Activated T-cell treated with anti-CD3 and anti-CD28 coated beads for 1 hour (primary cell): ENCODE data around the gene CHST12.

Experiments
- DNase-seq: peaks from one replicate; pipeline ENCODE4 v3.0.0-alpha.2; 2020; ENCODE audit warnings: low read depth

The CHST12 gene

DNA sequence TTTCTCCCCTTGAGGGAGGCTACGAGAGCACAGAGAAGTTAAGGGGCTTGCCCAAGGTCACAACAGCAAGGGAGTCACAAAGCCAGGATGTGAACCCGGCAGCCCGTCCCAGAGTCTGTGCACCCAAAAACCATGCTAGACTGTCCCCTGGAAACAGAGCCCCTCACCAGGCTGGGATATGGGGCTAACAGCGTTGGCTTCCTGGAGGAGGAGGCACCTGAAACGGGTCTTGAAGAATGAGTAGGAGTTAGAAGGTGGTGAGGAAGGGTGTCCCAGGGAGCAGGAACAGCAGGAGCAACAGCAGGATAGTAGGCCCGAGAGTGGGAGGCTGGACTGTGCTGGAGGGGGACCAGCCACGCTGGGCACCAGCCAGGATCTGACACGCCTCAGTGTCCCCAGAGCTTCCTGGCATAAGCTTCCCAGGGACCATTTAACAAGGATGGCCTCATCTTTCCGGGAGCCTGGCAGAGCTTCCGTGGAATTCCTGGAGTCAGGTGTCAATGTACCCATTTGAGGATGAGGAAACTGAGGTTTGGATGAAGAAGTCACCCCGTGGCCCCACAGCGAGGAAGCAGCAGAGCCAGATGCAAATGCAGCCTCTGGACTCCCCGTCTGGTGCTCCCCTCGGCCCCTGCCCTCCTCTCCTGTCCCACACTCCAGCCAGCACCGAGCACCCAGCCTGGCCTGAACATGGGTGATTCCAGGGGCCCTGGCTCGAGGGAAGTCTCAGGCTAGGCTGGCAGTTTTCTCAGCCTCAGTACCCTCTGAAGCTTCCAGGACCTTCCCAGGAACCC, 76.1 kb downstream of the CHST12 start:
- no peak for DNase-seq

DNA sequence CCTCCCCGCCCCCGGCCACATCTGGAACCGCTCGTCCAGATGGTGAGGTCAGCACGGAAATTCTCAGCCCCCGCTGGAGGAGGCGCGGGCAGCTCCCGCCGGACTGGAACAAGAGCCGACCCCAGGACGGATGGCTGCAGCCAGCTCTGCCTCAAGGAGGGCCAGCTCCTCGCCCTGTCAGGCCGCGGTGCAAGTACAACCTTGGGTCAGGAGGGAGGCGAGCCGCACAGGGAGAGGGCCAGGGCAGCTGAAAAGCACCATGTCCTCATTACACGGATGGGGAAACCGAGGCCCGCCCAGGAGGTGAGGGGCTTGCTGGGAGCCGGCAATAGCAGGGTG, 76.6 kb downstream of the CHST12 start:
- DNase-seq, result no peak

- DNase-seq, result no peak
These were observed 77.8 kb downstream of the CHST12 start for GRCh38 chr7:2481195-2481594.

GRCh38 chr7:2482725-2483451, 79.5 kb downstream of the CHST12 start:
- DNase-seq, result no peak

DNA sequence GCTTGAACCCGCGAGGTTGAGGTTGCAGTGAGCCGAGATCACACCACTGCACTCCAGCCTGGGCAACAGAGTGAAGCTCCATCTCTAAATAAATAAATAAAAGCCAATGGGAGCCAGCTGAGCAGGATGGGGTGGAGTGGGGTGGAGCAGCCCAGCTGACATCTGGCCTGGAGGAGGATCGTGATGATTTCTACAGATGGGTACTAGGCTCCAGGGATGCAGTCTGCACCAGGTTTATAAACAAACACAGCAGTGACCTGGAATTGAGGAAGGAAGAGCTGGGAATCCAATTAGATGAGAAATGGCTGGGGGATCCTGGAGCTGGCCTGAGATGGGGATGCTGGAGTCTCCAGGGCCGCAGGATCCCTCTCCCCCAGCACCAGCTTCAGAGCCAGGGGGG, 80.1 kb downstream of the CHST12 start:
- no peak for DNase-seq

- no peak for DNase-seq
These were observed 81.5 kb downstream of the CHST12 start for GRCh38 chr7:2484868-2485267.

DNA sequence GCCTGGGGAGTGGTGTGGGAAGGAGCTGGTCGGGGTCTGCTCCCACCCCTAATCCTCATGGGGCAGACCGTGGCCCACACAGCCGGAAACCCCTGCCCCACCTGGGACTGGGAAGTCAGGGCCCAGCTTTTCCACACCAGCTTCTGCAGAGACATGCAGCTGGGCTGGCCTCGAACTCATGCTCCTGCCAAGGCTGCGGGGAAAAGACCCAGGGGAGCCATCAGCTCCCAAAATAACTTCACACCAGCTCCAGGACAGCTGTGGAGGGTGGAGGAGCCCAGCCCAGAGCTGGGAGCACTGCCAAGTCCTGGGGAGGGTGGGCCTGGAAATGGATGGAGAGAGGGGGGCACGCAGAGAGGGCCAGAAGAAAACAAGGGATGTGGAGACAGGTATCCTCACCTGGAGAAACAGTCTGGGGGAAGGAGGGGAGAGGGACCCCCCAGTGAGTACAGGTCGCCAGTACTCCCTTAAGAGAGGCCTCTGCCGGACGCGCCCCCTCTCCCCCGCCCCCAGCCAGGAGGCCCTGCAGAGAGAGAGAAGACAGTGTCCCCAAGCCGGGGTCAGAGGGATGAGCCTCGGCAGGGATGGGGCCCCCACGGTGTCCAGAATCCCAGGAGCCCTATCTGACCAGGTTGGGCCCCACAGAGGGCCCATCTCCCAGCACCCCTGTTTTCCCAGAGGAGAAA, 84.3 kb downstream of the CHST12 start:
- DNase-seq, result no peak

DNA sequence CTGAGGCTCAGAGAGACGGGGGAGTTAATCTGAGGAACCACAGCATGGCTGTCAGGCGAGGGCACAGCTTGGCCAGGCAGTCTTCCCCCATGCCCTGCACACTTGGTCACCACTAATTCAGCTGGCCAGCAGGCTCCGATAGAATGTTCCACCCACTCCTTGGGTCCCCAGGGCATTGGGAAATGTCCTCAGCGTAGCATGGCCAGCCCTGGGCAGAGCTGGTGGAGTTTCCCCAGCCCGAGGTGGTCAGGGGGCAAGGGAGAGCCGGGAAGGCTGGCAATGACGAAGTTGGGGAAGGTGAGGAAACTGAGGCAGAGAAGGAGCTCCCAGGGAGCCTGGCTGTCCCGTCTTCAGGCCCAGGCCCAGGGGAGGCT, 84.8 kb downstream of the CHST12 start:
- DNase-seq, result no peak

DNA sequence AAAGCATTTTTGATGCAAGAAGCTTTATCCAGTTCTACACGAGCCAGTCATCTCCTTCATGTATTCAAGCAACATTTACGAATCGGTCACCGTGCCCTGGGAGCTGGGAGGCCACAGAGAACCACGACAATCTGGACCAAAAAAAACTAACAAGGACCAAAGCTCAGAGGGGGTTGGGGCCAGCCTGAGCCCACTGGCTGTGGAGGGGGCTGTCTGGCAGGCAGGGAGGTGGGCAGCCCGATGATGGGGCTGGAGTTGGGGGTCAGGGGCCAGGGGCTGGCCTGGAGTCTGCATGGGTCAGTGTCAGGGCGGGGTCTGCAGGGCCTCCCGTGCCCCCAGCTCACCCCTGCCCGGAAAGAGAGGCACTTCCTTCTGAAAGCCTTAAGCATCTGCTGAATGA, 85.3 kb downstream of the CHST12 start:
- DNase-seq, result no peak

- DNase-seq, result no peak
These were observed 86.8 kb downstream of the CHST12 start for GRCh38 chr7:2490181-2490651.

DNA sequence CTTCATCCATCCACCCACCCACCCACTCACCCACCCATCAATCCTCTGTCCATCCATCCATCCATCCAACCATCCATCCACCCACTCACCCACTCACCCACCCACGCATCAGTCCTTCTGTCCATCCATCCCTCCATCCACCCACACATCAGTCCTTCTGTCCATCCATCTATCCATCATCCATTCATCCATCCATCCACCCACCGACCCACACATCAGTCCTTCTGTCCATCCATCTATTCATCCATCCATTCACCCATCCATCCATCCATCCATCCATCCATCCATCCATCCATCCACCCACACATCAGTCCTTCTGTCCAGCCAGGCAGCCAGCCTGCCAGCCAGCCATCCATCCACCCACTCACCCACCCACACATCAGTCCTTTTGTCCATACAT, 88.6 kb downstream of the CHST12 start:
- DNase-seq, result no peak

DNA sequence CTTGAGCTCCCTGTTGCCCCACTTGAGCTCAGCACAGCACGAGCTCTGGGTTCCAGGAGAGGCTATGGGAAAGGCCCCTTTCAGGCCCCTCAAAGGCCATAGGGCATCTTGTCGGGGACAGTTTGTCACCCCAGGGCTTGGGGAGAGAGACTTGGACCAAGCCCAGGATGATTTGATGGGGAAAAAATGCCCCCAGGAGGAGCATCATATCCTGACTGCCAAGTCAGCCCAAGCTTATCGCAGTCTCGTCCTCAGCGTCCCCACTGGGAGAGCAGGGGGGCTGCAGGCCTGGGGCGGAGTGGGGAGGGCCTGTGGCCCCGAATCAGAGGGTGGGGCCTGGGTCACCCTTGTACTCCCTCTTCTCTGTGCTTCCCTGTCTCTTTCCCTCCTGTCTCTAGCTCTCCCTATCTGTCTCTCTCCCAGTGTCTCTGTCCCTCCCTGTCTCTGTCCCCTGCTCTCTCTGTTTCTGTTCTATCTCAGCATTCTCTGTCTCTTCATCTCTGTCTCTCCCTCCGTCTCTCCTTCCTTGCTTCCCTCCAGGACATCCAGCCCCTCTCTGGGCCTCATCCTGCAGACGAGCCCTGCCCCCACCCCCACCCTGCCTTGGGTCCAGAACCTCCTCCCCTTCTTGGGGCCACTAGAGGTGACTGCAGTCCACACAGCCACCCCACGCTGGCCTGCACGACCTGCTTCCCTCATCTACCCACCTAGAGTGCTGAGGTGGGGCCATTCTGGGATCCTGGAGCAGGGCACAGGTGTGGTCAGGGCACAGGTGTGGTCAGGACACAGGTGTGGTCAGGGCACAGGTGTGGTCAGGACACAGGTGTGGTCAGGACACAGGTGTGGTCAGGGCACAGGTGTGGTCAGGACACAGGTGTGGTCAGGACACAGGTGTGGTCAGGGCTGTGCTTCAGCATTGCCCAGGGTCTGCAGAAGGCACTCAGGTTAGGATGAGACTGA, 90.1 kb downstream of the CHST12 start:
- DNase-seq, result no peak

DNA sequence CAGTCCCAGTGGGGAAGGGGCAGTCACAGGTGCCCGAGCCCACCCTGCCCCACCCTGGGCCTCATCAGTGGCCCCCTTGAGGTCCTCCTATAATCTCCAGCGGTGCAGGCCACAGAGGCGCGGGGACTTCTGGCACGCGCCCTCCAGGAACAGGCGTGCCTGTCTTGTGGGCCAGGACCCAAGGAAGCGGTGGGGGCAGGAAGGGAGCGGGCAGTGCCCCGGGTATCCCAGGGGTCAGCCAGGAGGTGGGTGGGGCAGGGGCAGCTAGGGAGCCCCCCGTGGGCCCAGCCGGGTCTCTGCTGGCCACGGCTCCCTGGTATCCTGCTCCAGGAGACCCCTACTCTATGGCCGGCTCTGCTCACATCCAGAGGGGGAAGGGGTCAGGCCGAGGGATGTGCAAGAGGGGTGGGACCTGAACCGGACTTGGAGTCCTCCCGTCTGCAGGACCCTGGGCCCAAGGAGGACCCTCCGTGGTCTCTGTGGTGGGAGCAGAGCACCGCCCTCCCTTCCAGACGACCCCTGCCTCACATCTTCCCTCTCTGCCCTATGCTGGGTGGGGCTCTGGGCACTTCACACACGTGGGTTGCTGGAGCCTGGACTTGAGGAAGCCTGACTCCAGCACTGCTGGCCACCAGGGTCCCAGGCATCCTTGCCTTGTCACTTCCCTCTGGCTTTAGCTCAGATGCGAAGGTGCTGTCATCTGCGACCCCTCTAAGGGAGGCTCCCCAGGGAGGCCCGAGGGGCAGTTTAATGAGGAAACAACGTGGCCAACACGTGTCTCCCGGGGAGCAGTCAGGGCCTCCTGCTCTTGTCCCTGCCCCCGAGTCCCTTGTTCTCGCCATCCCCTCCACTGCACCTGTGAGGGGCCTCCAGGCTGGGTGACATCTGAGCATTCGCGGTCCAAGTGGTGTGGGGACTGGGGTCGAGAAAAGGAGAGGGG, 91.0 kb downstream of the CHST12 start:
- no peak for DNase-seq

GRCh38 chr7:2495418-2496299, 92.2 kb downstream of the CHST12 start:
- no peak for DNase-seq

DNA sequence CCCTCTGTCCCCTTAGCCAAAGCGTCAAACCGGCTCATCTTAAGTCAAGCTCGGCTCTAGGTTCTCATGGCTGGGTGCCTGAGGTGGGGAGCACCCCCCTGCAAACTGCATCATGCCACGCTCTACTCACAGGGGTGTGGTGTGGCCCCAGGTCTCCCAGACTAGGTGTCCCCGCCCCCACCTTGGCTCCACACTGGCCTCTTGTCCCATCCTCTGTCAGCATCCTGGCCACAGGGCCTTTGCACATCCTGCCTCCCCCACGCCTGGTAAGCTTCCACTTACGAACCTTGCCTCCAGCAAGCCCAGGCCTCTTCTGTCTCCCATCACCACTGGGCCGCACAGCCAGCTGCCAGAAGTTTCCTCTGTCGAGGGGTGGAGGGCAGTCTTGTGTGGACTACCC, 93.0 kb downstream of the CHST12 start:
- no peak for DNase-seq

DNA sequence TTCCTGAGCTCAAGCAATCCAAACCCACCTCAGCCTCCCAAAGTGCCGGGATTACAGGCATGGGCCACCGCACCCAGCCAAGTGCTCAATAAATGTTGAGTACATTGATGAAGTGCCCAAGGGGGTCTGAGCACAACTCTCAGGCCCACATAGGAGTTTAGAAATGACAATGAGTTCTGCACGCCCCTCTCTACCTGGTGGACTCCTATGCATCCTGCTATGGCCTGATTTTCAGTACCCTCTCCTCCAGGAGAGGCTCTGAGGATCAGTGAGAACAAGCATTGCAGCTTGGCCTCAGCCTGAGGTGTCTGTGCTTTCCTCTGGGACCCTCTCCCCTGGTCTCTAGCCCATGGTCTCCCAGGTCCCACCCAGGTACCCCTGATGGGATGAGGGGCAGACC, 93.7 kb downstream of the CHST12 start:
- DNase-seq, result no peak

DNA sequence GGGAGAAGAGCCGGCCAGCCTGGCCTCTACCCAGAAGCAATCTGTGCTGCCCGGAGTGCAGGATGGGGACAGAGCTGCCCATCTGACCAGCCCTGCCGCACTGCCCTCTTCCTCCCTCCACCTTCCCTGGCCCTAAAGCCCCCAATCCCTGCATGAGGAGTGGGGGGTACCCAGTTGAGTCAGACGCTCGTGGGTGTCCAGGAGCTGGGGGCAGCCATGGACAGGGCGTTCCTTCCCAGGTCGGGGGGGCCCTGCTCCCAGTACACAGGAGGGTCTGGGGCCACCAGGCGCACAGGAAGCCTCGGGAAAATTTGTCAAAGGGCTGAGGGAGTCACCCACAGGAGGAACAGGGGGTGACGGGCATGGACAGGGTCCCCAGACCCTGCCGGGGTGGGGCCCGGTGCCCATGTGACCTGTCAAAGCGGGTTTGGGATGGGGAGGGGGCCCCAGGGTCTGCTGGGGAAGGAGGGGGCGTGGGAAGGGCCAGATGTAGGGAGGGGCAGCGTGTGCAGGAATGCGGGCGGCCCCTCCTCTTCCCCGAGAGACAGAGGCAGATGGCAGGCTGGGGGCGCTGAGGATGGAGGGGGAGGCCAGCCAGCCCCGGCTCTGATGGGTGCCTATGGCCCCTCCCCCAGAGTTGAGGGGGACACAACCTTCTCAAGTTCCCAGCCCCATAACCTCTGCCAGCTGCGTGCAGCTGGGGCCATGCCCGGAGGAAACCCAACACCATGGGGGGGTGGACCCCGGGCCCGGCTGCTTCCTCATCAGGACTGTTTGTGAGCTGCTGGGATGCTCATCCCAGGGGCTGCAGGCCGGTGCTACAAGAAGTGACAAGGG, 94.3 kb downstream of the CHST12 start:
- DNase-seq, result no peak
